Measurements from ENCODE around the gene ARHGEF11.

ARHGEF11 gene

DNA sequence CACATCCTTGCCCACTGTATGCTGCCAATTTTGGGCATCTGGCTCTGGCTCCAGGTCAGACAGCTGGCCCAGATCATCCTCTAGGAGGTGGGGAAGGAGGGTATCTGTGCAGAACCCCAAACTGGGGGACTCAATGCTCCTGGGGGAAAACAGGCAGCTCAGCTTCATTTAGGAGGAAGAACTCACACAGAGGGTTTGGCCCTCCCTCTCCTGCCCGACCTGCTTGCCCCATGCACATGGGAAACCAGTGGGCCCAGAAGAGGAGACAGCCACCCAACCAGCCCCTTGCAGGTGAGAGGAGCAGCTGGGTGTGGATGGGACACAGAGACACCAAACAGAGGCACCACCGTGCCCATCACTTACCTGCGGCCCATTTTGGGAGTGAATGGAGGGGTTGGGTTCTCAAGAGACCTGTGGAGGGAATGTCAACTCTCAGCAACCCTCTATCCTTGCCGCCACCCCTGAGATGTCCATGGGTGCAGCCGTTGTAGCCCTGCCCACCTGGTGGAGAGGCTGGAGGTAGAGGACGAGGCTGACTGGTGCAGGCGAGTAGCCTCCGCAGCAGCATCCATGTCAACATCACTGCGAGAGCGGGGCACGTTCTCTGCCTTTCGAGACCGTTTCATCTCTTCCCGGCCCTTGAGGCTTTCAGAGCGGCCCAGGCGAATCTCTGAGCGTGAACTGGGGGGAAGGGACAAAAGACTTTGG, 97.6 kb downstream of the ARHGEF11 start:
- no peak for DNase-seq

DNA sequence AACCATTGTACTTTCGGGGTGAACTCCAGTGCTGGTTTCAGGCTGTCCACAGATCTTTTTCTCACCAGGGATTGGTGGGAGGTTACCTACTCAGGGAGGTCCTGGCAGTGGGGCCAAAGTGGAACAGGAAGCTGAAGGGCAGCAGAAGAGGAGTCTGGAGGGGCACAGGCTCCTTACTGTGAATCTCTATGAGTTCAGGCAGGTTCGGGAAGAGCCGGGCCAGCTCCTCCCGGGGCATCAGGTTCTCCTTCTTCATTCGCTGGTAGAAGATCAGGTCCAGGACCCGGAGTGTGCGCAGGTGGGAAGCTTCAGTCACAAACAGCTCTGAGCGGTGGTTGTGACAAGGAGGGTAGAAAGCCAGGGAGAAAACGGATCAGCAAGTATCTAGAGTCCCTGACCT, 98.4 kb downstream of the ARHGEF11 start:
- no peak for DNase-seq

DNA sequence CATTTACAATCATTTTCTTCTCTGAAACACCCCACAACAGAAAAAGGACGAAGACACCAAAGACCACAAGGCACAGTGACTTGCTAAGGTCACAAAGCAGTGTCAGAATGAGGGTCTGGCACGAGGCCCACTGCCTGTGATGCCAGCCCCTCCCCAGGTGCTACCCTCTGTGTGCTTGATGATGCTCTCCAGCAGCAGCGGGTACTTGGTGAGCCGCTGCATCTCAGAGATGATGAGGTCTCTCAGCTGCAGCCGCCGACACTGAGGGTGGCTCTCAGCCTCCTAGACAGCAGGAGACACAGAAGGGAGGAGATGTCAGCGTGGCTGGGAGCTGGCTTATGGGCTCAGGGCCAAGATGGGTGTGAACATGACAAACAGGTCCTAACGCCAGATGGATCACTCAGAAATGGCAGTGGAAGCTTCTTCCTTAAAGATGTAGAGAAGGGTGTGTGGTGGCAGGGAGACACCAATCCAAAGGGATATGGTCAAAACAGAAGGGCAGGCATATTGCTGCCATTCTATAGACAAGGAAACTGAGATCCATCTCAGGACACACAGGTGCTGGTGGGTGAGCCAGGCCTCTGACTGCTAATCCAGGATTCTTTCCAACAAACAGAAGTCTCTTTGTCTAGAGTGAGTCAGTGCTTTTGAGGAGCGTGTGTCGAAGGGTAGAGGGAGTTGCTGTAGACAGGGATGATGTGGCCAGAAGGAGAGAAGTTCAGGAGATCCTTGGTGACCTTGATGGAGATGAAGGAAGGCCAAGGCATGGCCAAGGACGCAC, 99.5 kb downstream of the ARHGEF11 start:
- DNase-seq = no peak

DNA sequence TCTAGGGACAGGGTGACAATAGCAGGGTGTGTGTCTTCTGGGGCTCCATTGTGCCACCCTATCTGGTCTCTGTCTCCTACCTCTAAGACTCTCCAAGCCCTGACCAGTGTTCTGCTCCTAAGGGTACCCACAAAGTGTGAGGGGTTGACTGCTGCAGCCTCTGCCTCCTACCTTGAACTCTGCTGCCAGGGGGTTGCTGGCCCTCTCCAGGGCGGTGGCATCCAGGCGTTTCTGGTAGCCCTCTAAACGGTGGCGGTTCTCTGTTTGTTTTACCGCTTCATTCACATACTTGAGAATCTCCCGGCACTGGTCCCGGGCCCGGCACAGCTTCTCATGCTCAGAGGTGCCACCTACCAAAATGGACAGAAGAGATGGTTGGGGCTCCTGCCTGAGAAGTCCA, 100.7 kb downstream of the ARHGEF11 start:
- DNase-seq = no peak

DNA sequence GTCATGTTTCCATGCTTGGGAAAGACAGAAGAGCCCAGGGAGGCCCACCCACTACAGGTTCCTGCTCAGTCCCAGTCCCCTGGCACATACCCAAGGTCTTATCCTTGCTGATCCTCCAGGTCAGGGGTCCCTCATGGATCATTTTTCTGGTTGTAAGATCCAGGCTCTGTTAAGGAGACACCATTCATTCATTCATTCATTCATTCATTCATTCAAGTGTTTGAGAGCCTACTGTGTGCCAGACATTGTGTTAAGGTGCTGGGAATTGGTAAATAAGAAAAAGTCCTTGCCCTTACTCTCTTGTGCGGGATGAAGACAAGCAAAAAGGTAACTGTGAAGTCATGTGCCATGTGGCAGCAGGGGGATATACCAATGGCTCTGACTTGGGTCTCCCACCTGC, 101.3 kb downstream of the ARHGEF11 start:
- DNase-seq = no peak

DNA sequence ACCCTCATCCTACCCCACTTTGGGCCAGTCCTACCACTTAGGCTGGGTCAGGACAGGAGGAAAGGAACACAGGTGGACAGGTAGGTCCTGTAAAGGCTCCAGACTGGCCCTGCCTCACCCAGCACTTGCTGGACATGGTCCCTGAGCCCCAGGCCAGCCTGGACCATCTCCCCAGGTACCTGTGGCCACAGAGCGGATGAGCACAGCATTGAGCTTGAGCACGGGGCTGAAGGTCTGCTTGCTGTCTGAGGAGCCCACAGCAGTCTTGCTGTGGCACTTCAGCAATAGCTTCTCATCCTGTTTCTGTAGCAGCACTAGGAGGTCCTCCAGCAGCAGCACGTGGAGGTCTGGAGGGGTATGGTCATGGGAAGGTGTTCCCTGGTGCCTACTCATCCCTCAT, 101.8 kb downstream of the ARHGEF11 start:
- DNase-seq = no peak

DNA sequence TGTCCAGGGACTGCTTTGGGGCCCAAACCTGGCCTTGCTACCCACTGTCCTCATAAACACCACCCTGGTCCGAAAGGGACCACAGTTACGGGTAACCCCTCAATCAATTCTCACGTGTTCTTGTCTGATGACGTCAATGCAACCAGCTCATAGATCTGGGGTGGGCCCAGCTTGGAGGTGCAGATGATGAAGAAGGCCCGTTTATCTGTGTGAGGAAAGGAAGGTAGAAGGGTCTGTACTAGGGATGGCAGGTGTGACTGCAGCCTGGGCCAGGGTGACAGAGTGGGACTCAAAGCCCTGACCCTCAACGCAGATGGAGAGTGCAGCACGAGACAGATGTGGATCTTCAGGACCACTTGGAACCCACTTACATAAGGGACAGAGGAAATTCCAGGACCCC, 103.0 kb downstream of the ARHGEF11 start:
- no peak for DNase-seq

DNA sequence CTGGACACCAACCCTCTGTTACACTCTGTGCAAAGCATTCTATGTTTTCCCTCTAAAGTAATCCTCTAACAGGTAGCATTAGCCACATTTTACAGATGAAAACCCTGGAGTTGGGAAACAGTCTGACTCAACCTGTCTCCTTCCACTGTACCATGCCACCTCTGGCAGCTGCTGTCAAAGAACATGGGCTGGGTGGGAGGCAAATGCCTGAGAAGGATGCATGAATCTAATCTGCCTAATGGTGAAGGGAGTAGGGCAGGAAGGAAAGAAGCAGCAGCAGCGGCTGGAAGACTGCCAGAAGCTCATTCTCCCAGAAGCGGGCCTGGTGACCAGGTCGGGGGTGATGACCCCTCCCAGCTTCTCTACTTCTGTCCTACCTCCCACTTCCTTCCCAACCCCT, 103.4 kb downstream of the ARHGEF11 start:
- DNase-seq = no peak

DNA sequence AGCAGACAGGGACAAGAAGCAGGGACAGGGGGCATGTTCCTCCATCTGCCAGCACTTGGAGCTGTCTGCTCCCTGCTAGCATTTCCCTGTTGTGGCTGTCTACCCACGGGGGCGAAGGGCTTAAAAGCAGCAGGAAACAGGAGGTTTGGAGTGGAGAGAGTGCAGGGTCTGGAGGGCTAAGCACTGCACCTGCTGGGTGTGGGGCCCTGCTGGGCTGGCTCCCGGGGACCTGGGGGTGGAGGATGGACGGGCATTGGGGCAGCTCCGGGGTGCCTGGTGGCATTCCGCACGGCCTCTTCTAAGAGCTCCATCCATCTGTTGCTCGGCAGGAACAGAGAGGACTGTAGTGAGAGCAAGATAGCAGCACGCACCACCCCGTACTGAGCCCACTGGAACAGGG, 103.9 kb downstream of the ARHGEF11 start:
- DNase-seq = no peak

DNA sequence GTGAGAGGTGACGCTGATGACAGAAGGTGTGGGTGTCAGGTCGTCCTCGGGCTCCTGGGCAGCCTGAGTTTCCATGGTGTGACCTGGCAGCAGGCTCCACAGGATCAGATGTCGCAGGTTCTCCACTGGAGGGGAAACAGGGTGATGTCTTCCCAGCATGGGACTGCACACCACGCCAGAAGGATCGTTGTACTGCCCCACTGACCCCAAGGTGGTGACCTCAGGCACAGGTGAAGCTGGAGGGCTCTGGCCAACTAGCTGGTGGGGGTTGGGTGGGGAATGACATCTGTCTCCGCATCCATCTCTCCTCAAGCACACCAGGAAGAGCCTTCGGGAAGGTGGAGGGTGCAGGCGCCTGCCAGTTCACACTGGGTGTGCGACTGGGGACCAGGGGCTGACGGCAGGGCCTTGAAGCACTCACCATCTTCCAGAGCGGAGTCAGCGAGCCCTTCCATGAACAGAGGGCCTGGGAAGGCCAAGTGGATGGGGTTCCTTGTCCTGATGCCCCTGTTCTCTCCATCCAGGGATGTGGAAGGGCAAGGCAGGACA, 105.7 kb downstream of the ARHGEF11 start:
- DNase-seq = no peak

DNA sequence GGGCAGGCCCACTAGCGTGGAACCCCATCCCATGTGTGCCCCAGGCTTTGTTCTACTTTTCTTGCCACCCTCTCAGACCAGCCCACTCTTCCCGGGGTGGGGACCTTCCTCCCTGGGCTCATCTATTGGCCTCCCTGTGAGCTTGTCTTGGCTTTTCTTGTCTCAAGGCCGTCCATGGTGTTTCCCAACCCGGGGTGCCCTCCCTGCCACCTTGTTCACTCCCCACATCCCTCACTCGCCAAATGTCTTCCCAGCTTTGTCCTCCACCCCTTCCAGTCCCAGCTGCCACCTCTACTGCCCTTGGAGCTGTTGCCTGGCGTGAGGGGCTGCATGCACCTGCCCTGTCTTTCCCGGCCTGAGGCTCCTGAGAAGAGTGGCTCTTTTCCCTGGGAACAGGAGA, 106.7 kb downstream of the ARHGEF11 start:
- DNase-seq = no peak

DNA sequence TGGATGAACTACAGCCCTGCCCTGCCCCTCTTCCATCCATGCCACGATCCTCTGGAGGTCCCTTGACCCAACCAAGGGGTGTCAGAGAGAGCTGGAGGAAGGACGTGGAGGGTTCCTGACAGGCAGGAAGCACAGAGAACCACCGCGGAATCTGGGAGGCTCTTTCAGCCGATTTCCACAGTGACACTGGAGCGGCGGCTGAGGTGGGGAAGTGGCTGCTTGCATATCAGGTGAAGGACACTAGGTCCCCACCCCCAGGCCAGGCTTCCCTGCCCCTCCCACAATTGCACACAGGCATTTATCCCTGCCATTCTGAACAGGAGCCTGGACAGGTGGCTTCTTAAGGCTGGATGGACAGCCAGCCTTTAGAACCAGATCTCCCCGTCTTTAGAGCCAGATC, 107.7 kb downstream of the ARHGEF11 start:
- no peak for DNase-seq

DNA sequence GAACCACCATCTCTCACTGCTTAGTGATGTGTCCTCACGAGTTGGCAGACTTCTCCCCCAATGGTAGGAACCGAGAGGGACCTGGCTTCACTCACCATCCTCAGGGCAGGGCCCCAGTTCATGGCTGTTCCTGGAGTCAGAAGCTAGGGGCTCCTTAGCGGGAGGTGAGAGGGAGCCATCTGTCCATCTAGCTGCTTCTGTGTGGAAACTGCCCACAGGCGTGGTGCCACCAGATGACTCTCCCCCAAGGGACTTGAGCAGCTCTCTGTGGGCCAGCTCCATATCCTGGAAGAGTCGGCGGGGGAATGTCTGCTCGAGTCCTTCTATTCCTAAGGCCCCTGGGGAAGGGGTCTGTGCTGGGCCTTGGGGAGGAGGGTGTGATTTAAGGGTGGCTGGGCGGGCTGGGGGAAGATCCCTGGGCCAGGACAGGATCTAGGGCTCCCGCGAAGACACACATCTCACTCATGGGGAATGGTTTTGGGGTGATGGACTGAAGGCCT, 108.8 kb downstream of the ARHGEF11 start:
- DNase-seq = no peak

DNA sequence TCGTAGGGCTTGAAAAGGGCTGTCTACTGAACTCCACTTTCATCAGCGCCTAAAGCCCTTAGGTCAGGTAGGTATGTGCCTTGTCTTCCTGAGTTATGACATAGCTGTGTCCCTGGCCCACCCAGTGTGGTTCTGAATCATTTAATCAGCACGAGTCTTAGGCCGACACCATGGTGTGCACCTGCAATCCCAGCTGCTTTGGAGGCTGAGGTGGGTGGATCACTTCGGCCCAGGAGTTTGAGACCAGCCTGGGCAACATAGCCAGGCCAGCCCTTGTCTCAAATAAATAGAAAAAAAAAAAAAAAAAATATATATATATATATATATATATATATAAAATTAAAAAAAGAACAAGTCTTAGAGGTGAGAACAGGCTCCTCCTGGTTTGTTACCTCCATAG, 109.4 kb downstream of the ARHGEF11 start:
- DNase-seq = no peak

DNA sequence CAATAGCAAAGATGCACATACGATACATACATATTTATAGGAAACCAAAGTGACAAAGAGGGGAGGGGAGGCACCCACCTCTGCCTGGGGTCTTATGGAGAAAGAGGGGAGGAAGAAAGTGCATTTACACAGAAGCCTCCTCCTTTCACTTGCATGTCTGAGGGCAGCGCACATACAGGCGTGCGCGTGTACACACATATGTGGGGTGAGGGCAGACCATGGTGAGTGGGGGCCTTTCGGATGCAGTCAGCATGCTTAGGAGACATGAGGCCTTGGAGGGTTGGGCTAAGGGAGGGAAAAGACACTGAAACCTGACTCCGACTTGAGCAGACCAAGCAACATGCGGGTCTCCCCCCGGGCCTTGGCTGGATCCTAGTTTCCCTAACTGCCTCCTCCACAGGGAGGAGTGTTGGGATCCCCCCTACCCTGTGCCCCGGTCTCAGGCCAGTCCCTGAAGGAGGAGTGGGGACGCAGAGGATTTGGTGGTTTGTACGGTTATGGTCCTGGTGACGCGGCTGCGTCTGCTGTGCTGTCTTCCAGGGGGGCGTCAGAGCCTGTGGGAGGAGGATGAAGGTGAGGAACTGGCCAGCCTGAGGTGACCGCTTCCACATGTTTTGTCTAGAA, 109.9 kb downstream of the ARHGEF11 start:
- DNase-seq = no peak

DNA sequence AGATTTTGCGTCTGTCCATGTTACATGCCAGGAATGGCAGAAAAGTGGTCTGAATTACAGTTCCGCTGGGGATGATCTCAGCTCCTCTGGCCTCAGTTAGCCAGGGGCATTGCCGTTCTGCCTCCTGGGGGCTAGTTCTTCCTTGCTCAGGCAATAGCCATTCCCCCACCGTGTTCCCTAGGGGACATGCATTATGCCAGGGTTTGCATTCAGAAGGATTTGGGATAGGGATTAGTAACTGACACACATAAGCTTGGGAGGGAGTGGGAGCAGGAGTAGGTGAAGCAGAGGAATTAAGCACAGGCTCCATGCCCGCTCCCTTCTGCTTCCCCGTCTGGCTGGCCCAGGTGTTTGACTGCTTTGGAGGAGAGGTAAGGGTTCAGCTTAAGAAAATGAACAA, 112.4 kb downstream of the ARHGEF11 start:
- DNase-seq = no peak

DNA sequence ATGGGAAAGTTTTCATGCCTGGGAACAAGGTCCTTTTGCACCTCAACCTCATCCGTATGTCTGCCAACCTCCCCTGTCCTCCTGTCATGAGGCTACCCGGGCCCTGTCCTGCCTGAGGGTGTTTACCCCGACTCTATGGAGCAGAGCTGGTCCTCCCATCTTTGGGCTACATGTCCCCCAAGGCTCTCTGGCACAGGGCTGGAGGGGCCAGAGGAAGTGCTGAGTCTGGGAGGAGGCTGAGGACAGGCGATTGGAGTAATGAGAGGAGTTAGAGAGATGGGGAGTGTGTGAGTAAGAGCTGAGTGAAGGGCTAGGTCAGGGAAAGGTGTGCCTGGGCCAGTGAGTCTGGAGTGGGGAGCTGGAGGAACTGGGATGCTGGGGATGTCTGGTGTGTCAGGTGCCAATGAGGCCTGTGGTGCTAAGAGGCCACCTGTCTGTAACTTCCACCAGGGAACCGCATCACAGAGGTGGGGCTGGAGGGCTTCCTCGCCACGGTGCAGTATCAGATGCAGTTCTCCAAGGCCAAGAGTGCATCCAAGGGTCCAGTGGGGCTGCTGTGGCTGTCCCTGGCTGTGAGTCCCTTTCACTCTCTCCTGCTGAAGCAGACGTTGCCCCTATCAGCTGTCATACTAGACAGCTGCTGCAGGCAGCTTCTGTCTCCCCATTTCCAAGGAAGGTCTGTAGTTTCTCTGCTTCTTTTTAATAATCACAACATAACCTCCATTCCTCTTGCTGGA, 113.4 kb downstream of the ARHGEF11 start:
- DNase-seq = no peak

DNA sequence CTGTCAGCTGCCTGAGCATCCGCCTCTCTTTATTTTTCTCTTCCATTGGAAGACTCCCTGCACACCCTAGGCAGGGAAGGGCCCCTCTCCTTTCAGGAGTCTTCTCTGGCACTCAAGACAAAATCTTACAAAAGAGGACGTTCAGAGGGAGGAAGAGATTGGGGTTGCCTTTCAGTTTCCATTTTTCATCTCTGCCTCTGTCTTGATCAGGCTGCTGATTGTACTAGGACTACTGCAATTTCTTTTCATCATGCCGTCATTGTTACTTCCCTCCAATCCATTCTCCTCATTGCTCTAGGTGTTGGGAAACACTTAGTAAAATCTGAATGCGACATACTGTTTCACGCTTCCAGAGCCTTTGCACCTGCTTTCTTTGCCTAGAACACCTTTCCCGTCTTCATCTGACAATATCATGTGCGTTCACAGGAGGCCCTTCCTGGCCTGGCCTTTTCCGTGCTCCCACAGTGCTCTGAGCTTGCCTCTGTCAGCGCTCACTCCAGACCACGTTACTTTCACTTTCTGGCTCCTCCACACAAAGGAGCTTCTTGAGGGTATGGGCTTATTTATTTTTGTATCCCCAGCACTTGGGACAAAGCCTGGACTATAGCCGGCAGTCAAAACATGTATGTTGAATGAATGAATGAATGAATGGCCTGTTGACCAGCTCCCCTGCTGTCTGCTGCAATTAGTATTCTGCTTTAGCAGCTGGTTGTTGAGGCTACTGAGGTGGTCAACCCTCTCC, 114.2 kb downstream of the ARHGEF11 start:
- no peak for DNase-seq

DNA sequence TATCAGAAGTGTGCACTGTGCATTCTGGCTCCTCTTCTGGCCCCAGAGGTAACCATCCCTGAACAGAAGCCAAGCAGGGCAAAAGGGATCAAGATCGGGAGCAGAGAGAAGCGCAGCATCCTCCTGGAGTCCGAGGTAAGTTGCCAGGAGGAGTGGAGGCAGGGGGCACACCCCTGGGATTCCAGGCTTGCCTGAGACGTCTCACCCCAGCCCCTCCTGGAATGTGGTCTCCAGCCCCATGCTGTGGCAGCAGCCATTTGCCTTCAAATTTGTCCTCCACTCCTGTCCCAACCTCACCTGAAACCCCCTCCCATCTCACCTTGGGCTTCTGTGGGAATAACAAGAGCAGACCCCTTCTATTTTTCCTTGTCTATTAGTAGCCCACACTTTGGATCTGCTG, 115.1 kb downstream of the ARHGEF11 start:
- no peak for DNase-seq

DNA sequence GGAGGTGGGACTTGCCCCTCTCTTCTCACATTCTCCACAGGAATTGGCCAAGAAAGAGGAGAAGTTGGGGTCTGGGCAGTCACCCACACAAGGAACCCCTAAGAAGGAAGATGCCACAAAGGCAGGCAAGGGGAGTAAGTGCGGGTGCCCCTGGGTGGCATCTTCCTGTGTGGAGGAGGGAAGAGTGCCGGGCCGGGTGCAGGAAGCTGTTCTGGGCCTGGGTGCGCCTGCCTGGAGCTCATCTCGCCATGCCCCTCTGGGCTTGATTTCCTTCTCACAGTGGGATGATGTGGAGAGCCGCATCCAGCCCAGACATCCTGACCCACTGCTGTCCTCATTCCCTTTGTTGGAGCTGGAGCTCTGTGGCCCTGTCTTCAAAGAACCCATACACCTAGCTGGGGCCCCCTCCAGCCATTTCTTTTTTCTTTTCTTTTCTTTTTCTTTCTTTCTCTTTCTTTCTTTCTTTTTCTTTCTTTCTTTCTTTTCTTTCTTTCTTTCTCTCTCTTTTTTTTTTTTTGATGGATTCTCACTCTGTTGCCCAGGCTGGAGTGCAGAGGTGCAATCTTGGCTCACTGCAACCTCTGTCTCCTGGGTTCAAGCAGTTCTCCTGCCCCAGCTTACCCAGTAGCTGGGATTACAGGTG, 115.8 kb downstream of the ARHGEF11 start:
- no peak for DNase-seq

DNA sequence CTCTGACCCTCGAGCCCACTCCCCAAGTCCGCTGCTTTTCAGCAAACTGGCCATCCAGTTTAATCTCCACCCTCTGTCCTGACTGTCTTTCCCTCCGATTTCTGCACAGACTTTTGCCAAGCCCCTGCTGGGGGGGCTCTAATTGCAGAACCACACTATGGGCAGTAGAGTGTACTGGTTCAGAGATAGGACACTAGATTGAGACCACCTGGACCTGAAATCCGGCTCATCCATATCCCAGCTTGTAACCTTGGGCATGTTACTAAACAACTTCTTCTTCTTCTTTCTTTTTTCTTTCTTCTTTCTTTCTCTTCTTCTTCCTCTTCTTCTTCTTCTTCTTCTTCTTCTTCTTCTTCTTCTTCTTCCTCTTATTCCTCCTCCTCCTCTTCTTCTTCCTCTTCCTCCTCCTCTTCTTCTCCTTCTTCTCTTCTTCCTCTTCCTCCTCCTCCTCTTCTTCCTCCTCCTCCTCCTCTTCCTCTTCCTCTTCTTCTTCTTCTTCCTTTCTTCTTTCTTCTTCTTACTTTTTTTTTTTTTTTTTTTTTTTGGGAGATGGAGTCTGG, 117.4 kb downstream of the ARHGEF11 start:
- DNase-seq = no peak
